OCI-LY1 (cell line): Measurements from ENCODE around the gene CLSTN2.

Source experiments
- H2AFZ ChIP-seq: fragments of 200-600 bp; sonication (generic), shearing (Covaris generic); 2 replicates; pipeline ENCODE4 v1.6.0; 2014; ENCODE audit warnings: antibody characterized with exemption, mild to moderate bottlenecking, low read length
- H3F3A ChIP-seq: fragments of 200-600 bp; sonication (generic), shearing (Covaris generic); 2 replicates; pipeline ENCODE4 v1.6.0; 2014; ENCODE audit warnings: mild to moderate bottlenecking, antibody characterized with exemption, low read length, moderate library complexity; ENCODE audit not compliant: insufficient read depth
- H3K27ac ChIP-seq: fragments of 200-600 bp; sonication (generic); 2 replicates; pipeline ENCODE4 v1.5.1; 2014; ENCODE audit warnings: low read length, mixed run types, mild to moderate bottlenecking, low read depth; ENCODE audit not compliant: poor library complexity, severe bottlenecking
- H3K27me3 ChIP-seq: fragments of 200-600 bp; sonication (generic); 2 replicates; pipeline ENCODE4 v1.6.0; 2014; ENCODE audit warnings: antibody characterized with exemption, mild to moderate bottlenecking, low read length, moderate library complexity; ENCODE audit not compliant: insufficient read depth
- H3K36me3 ChIP-seq: fragments of 200-600 bp; sonication (generic); 2 replicates; pipeline ENCODE4 v1.6.1; 2014; ENCODE audit warnings: mild to moderate bottlenecking, antibody characterized with exemption, low read length, moderate library complexity, mixed read lengths; ENCODE audit not compliant: insufficient read depth
- H3K4me1 ChIP-seq: fragments of 200-600 bp; sonication (generic); 2 replicates; pipeline ENCODE4 v1.5.1; 2014; ENCODE audit warnings: mild to moderate bottlenecking, low read length, moderate library complexity; ENCODE audit not compliant: insufficient read depth, severe bottlenecking
- H3K4me2 ChIP-seq: fragments of 200-600 bp; sonication (generic), shearing (Covaris generic); 2 replicates; pipeline ENCODE4 v1.6.1; 2014; ENCODE audit warnings: low read length
- H3K4me3 ChIP-seq: fragments of 200-600 bp; sonication (generic); 2 replicates; pipeline ENCODE4 v1.5.1; 2014; ENCODE audit warnings: low read length, low read depth, mild to moderate bottlenecking, mixed read lengths; ENCODE audit not compliant: poor library complexity, severe bottlenecking
- H3K79me2 ChIP-seq: fragments of 200-600 bp; shearing (Covaris generic); 2 replicates; pipeline ENCODE4 v1.6.1; 2016; ENCODE audit warnings: mixed run types, low read length, mixed read lengths; ENCODE audit not compliant: insufficient read depth
- H3K9ac ChIP-seq: fragments of 200-600 bp; sonication (generic), shearing (Covaris generic); 2 replicates; pipeline ENCODE4 v1.6.1; 2014; ENCODE audit warnings: mild to moderate bottlenecking, low read length, mixed read lengths
- H3K9me2 ChIP-seq: fragments of 200-600 bp; sonication (generic), shearing (Covaris generic); 2 replicates; pipeline ENCODE4 v1.6.1; 2014; ENCODE audit warnings: low read depth, mild to moderate bottlenecking, low read length, mixed read lengths
- H3K9me3 ChIP-seq: fragments of 200-600 bp; shearing (Covaris generic); 2 replicates; pipeline ENCODE4 v1.6.1; 2014; ENCODE audit warnings: low read length, mixed read lengths
- H4K20me1 ChIP-seq: fragments of 200-600 bp; sonication (generic), shearing (Covaris generic); 2 replicates; pipeline ENCODE4 v1.6.0; 2016; ENCODE audit warnings: mild to moderate bottlenecking, low read length; ENCODE audit not compliant: insufficient read depth
- CTCF ChIP-seq: fragments of 200-600 bp; sonication (generic), shearing (Covaris generic); IDR thresholded peaks from 2 replicates; pipeline ENCODE4 v1.5.1; 2017; ENCODE audit warnings: mild to moderate bottlenecking, antibody characterized with exemption, low read length, moderate library complexity, mixed read lengths
- EZH2 ChIP-seq: fragments of 200-600 bp; sonication (generic), shearing (Covaris generic); IDR thresholded peaks from 2 replicates; pipeline ENCODE4 v1.8.0; 2017; ENCODE audit warnings: borderline replicate concordance, mixed run types, mild to moderate bottlenecking, antibody characterized with exemption, low read length, moderate library complexity, mixed read lengths

CLSTN2 gene

GRCh38 chr3:140199008-140199407, 264.0 kb downstream of the CLSTN2 start:
- no peak overlapping the region for H3K9ac ChIP-seq
- H3K27ac ChIP-seq: no peak overlapping the region
- no peaks in the 10 kb centered on the region for H3K36me3 ChIP-seq
- H3K9me3 ChIP-seq: no peaks in the 10 kb centered on the region
- no peak overlapping the region for H3K4me2 ChIP-seq
- H3K27me3 ChIP-seq: no peaks in the 10 kb centered on the region
- H3K9me2 ChIP-seq: no peaks in the 10 kb centered on the region
- H3K79me2 ChIP-seq: no peaks in the 10 kb centered on the region
- H2AFZ ChIP-seq: no peak overlapping the region
- TF ChIP-seq EZH2: no peak
- H4K20me1 ChIP-seq: no peaks in the 10 kb centered on the region
- H3K4me3 ChIP-seq: no peak overlapping the region
- H3F3A ChIP-seq: no peaks in the 10 kb centered on the region
- no peaks in the 10 kb centered on the region for H3K4me1 ChIP-seq

GRCh38 chr3:140199743-140200142, 264.8 kb downstream of the CLSTN2 start:
- Histone ChIP-seq H3K4me2 (no peak overlapping the region), H3K9me2 (no peaks in the 10 kb centered on the region), H3K27ac (no peak overlapping the region), H3K4me3 (no peak overlapping the region), H4K20me1 (no peaks in the 10 kb centered on the region), H3K79me2 (no peaks in the 10 kb centered on the region), H3F3A (no peaks in the 10 kb centered on the region), H2AFZ (no peak overlapping the region), H3K4me1 (no peaks in the 10 kb centered on the region), H3K36me3 (no peaks in the 10 kb centered on the region), H3K9ac (no peak overlapping the region), H3K9me3 (no peaks in the 10 kb centered on the region), H3K27me3 (no peaks in the 10 kb centered on the region)
- TF ChIP-seq CTCF: no peak
- no peak for TF ChIP-seq EZH2

GRCh38 chr3:140203510-140203909, 268.5 kb downstream of the CLSTN2 start:
- no peak for TF ChIP-seq CTCF
- no peak for TF ChIP-seq EZH2
- Histone ChIP-seq H2AFZ (no peak overlapping the region), H3K9me2 (no peaks in the 10 kb centered on the region), H3F3A (no peaks in the 10 kb centered on the region), H4K20me1 (no peaks in the 10 kb centered on the region), H3K4me3 (no peak overlapping the region), H3K4me1 (no peaks in the 10 kb centered on the region), H3K27me3 (no peaks in the 10 kb centered on the region), H3K79me2 (no peaks in the 10 kb centered on the region), H3K9ac (no peak overlapping the region), H3K36me3 (no peaks in the 10 kb centered on the region), H3K27ac (no peak overlapping the region), H3K9me3 (no peaks in the 10 kb centered on the region), H3K4me2 (no peak overlapping the region)

- TF ChIP-seq EZH2 (no peak), CTCF (no peak)
- H3F3A ChIP-seq: no peaks in the 10 kb centered on the region
- H3K9ac ChIP-seq: no peak overlapping the region
- H4K20me1 ChIP-seq: no peaks in the 10 kb centered on the region
- H3K9me3 ChIP-seq: no peaks in the 10 kb centered on the region
- H3K4me3 ChIP-seq: no peak overlapping the region
- no peak overlapping the region for H2AFZ ChIP-seq
- H3K79me2 ChIP-seq: no peaks in the 10 kb centered on the region
- H3K4me1 ChIP-seq: no peaks in the 10 kb centered on the region
- no peaks in the 10 kb centered on the region for H3K36me3 ChIP-seq
- H3K9me2 ChIP-seq: no peaks in the 10 kb centered on the region
- H3K27me3 ChIP-seq: no peaks in the 10 kb centered on the region
- no peak overlapping the region for H3K27ac ChIP-seq
- H3K4me2 ChIP-seq: no peak overlapping the region
Observed at GRCh38 chr3:140204271-140204984, 269.4 kb downstream of the CLSTN2 start.
